SK-N-SH (cell line): Measurements from ENCODE around the gene TUBB1. TPM values are rescaled to one million over a fixed set of nuclear protein-coding genes. Genes with fewer than 3 reads are reported as not detected.

Source experiments
- CTCF ChIA-PET: fragments of 300-600, 350-600 bp; formaldehyde crosslinking; extraction: SDS; loops from one replicate; lab custom pipeline; 2021; lab: Yijun Ruan, JAX
- POLR2A ChIA-PET: fragments of 350-600 bp; sonication (Branson Sonifier 250); formaldehyde crosslinking; extraction: SDS; loops from one replicate; lab custom pipeline; 2020; ENCODE audit warnings: antibody characterized with exemption, inconsistent platforms; lab: Yijun Ruan, JAX
- DNase-seq: peaks from one replicate; pipeline ENCODE4 v3.0.0; 2012
- H2AFZ ChIP-seq: fragments of 200-600 bp; sonication (generic); 2 replicates; pipeline ENCODE4 v1.8.1; 2016; ENCODE audit warnings: antibody characterized with exemption, mild to moderate bottlenecking, low read depth
- H3F3A ChIP-seq: fragments of 200-600 bp; sonication (generic); replicated peaks from 2 replicates; pipeline ENCODE3; 2016; ENCODE audit warnings: antibody characterized with exemption, mild to moderate bottlenecking; ENCODE audit not compliant: insufficient read depth
- H3K27ac ChIP-seq, 2 experiments: fragments of 200-500 bp in 1 of 2; fragments of 200-600 bp in 1 of 2; sonication (Bioruptor generic) in 1 of 2; sonication (generic), shearing (Covaris generic) in 1 of 2; 2 replicates each; pipeline versions ENCODE4 v1.5.1 to v1.6.1; 2014 to 2016; ENCODE audit warnings: low read depth in 2 of 2, inconsistent platforms in 1 of 2, low read length in 1 of 2, mild to moderate bottlenecking in 1 of 2, mixed read lengths in 1 of 2
- H3K27me3 ChIP-seq: fragments of 200-600 bp; sonication (generic), shearing (Covaris generic); 2 replicates; pipeline ENCODE4 v1.6.1; 2016; ENCODE audit warnings: mixed run types; ENCODE audit not compliant: insufficient read depth
- H3K36me3 ChIP-seq, 2 experiments: fragments of 200-500 bp in 1 of 2; fragments of 200-600 bp in 1 of 2; sonication (Bioruptor generic) in 1 of 2; sonication (generic) in 1 of 2; replicated peaks in 1 of 2; 2 replicates each; pipeline versions ENCODE3 to v1.5.1; 2014 to 2016; ENCODE audit warnings: low read length in 1 of 2, mild to moderate bottlenecking in 1 of 2; ENCODE audit not compliant: insufficient read depth in 2 of 2, control insufficient read depth in 1 of 2
- H3K4me1 ChIP-seq, 2 experiments: fragments of 200-500 bp in 1 of 2; fragments of 200-600 bp in 1 of 2; sonication (Bioruptor generic) in 1 of 2; sonication (generic), shearing (Covaris generic) in 1 of 2; 2 replicates each; pipeline versions ENCODE4 v1.5.1 to v1.6.1; 2014 to 2016; ENCODE audit warnings: low read depth in 1 of 2, low read length in 1 of 2, mixed run types in 1 of 2; ENCODE audit not compliant: insufficient read depth in 2 of 2, control insufficient read depth in 1 of 2
- H3K4me2 ChIP-seq: fragments of 200-600 bp; sonication (generic), shearing (Covaris generic); 2 replicates; pipeline ENCODE4 v1.6.1; 2017; ENCODE audit warnings: mixed run types
- H3K4me3 ChIP-seq, 2 experiments: fragments of 200-500 bp in 1 of 2; fragments of 200-600 bp in 1 of 2; sonication (Bioruptor generic) in 1 of 2; sonication (generic), shearing (Covaris generic) in 1 of 2; 2 replicates each; pipeline versions ENCODE4 v1.5.1 to v1.8.1; 2014 to 2016; ENCODE audit warnings: low read depth in 2 of 2, inconsistent platforms in 1 of 2, low read length in 1 of 2, mild to moderate bottlenecking in 1 of 2, mixed read lengths in 1 of 2, moderate library complexity in 1 of 2
- H3K79me2 ChIP-seq: fragments of 200-600 bp; sonication (generic); 2 replicates; pipeline ENCODE4 v1.8.1; 2017; ENCODE audit warnings: mild to moderate bottlenecking; ENCODE audit not compliant: insufficient read depth
- H3K9ac ChIP-seq: fragments of 200-600 bp; sonication (generic); 2 replicates; pipeline ENCODE4 v1.6.1; 2017; ENCODE audit warnings: mixed run types
- H3K9me2 ChIP-seq: fragments of 200-600 bp; sonication (generic); 2 replicates; pipeline ENCODE4 v1.6.1; 2017; ENCODE audit warnings: mixed run types
- H3K9me3 ChIP-seq: fragments of 200-600 bp; sonication (generic); 2 replicates; pipeline ENCODE4 v1.6.1; 2017; ENCODE audit warnings: mixed run types, mild to moderate bottlenecking, moderate library complexity
- H4K20me1 ChIP-seq: fragments of 200-600 bp; sonication (generic); 2 replicates; pipeline ENCODE4 v1.6.1; 2017; ENCODE audit warnings: mild to moderate bottlenecking, mixed run types; ENCODE audit not compliant: insufficient read depth
- EP300 ChIP-seq, 2 experiments: IDR thresholded peaks; 2 replicates each; pipeline versions ENCODE4 v1.4.0 to v1.6.1; 2012; ENCODE audit warnings: borderline replicate concordance in 1 of 2, low read depth in 1 of 2, low read length in 1 of 2
- FOSL2 ChIP-seq: IDR thresholded peaks from 2 replicates; pipeline ENCODE4 v1.4.0; 2012; ENCODE audit warnings: low read depth, mild to moderate bottlenecking, moderate library complexity, borderline replicate concordance
- FOXJ3 ChIP-seq: sonication (generic); formaldehyde crosslinking; IDR thresholded peaks from 2 replicates; pipeline ENCODE4 v1.5.1; 2020; ENCODE audit warnings: mild to moderate bottlenecking, missing genetic modification reagents
- FOXM1 ChIP-seq: IDR thresholded peaks from 2 replicates; pipeline ENCODE4 v1.4.0; 2012; ENCODE audit warnings: low read depth, mild to moderate bottlenecking
- GABPA ChIP-seq: IDR thresholded peaks from 2 replicates; pipeline ENCODE4 v1.4.0; 2012; ENCODE audit warnings: low read depth, mild to moderate bottlenecking
- JUND ChIP-seq: IDR thresholded peaks from 2 replicates; pipeline ENCODE4 v1.4.0; 2012
- MAX ChIP-seq: IDR thresholded peaks from 2 replicates; pipeline ENCODE4 v1.4.0; 2012; ENCODE audit warnings: low read depth
- NRF1 ChIP-seq: IDR thresholded peaks from 2 replicates; pipeline ENCODE4 v1.6.1; 2012; ENCODE audit warnings: low read depth, mild to moderate bottlenecking, low read length
- POLR2AphosphoS5 ChIP-seq: IDR thresholded peaks from 2 replicates; pipeline ENCODE4 v1.6.1; 2012; ENCODE audit warnings: low read depth, low read length
- RAD21 ChIP-seq: IDR thresholded peaks from 2 replicates; pipeline ENCODE4 v1.6.1; 2012; ENCODE audit warnings: mild to moderate bottlenecking, low read length
- REST ChIP-seq: IDR thresholded peaks from 2 replicates; pipeline ENCODE4 v1.6.1; 2012; ENCODE audit warnings: mild to moderate bottlenecking, low read depth, low read length, moderate library complexity
- RFX5 ChIP-seq: IDR thresholded peaks from 2 replicates; pipeline ENCODE4 v1.6.1; 2012; ENCODE audit warnings: mild to moderate bottlenecking, improper control_type of control experiment, low read length
- SIN3A ChIP-seq: IDR thresholded peaks from 2 replicates; pipeline ENCODE4 v1.6.1; 2012; ENCODE audit warnings: low read depth, mild to moderate bottlenecking, low read length, moderate library complexity, borderline replicate concordance
- SMC3 ChIP-seq: IDR thresholded peaks from 2 replicates; pipeline ENCODE4 v1.6.1; 2012; ENCODE audit warnings: low read depth, low read length, improper control_type of control experiment
- USF1 ChIP-seq: IDR thresholded peaks from 2 replicates; pipeline ENCODE4 v1.4.0; 2012; ENCODE audit warnings: low read depth, borderline replicate concordance
- ZBTB33 ChIP-seq: IDR thresholded peaks from 2 replicates; pipeline ENCODE4 v1.4.0; 2012; ENCODE audit warnings: low read depth, borderline replicate concordance
- WGBS: methylation state at CpG from one replicate; pipeline ENCODE4 v1.1.6; 2017; ENCODE audit warnings: low lambda C conversion rate; 5-methylcytosine and 5-hydroxymethylcytosine counted together
- polyA plus RNA-seq, 3 experiments: library from polyadenylated mRNA; depleted of rRNA; stranded (reverse); fragments of >200 nt; gene quantifications; 2 replicates each; pipeline ENCODE4 v1.2.3, GENCODE V29; 2012

Gene TUBB1
- polyA plus RNA-seq, 1 of the 3 experiments (the other 2 are of a cell fraction): not detected

- TF ChIP-seq RFX5: no peak
- no peak for TF ChIP-seq NRF1
- TF ChIP-seq SIN3A: no peak
- no peak for TF ChIP-seq FOXJ3
- TF ChIP-seq RAD21: no peak
- no peak for TF ChIP-seq POLR2AphosphoS5
- no peak for TF ChIP-seq GABPA
- TF ChIP-seq USF1: no peak
- no peak for TF ChIP-seq JUND
- no peak for TF ChIP-seq ZBTB33
- TF ChIP-seq MAX: no peak
- no peak for TF ChIP-seq FOSL2
- TF ChIP-seq EP300 (IDR thresholded peaks at IDR 0.05; ENCODE audit: borderline replicate concordance in 1 of 2, low read depth in 1 of 2, low read length in 1 of 2): no peak
- no peak for TF ChIP-seq FOXM1
- no peak for TF ChIP-seq SMC3
- TF ChIP-seq REST: no peak
- Histone ChIP-seq H3K4me3 (peak overlapping the region; percentile 4 to 31; a peak in 1 of 4 replicates), H3K27ac (peak overlapping the region in 1 of 2 experiments; percentile 81; a peak in 3 of 4 replicates), H3K79me2 (no peaks in the 10 kb centered on the region), H3K4me2 (peak overlapping the region; percentile 69), H3F3A (no peaks in the 10 kb centered on the region), H2AFZ (peak overlapping the region; percentile 67; the same call in 1 of the 2 replicates), H3K27me3 (no peaks in the 10 kb centered on the region), H4K20me1 (no peaks in the 10 kb centered on the region), H3K9me2 (no peaks in the 10 kb centered on the region), H3K4me1 (peaks cover 8 to 16% of the 10 kb centered on the region in 2 experiments; a peak in 3 of 4 replicates), H3K9me3 (no peaks in the 10 kb centered on the region), H3K36me3 (no peaks in the 10 kb centered on the region), H3K9ac (no peak overlapping the region)
- CTCF ChIA-PET: interaction anchor here (0.7 to 2.4 kb wide), 6 partner anchors 144 to 392 kb away, joined by 3 to 12 read pairs (median 4); no protein-coding TSS in a partner anchor
- 22% methylated on average over 4 of the region's 4 CpGs for WGBS
- POLR2A ChIA-PET: no interaction called here
- no peak for DNase-seq
Observed at GRCh38 chr20:59064214-59064722, 45.0 kb downstream of the TUBB1 start.
